ENCODE measurements around the gene CLEC20A. TPM values are rescaled to one million over a fixed set of nuclear protein-coding genes. Genes with fewer than 3 reads are reported as not detected.
A peak's percentile ranks its signal among the peaks of the same experiment; 100 is the strongest.

The CLEC20A gene
- 0.04 TPM for total RNA-seq
- polyA plus RNA-seq (ENCODE audit: insufficient read depth in 1 of 8, insufficient read length in 8 of 8, low replicate concordance in 1 of 8): under 1 TPM in 1 of 8 donors, not detected in 7; 0.16 TPM
- long read RNA-seq, donor 1: 0 reads
- long read RNA-seq, donor 2: 0 reads
- long read RNA-seq, donor 3: 0 reads
- long read RNA-seq, donor 4: 0 reads
- long read RNA-seq, donor 5: 0 reads
- long read RNA-seq, donor 6: 0 reads
- long read RNA-seq, donor 7: 0 reads
- long read RNA-seq, donor 8: 0 reads
- long read RNA-seq, donor 9: 0 reads
- long read RNA-seq, donor 10: 0 reads
- long read RNA-seq, donor 11: 0 reads

DNA sequence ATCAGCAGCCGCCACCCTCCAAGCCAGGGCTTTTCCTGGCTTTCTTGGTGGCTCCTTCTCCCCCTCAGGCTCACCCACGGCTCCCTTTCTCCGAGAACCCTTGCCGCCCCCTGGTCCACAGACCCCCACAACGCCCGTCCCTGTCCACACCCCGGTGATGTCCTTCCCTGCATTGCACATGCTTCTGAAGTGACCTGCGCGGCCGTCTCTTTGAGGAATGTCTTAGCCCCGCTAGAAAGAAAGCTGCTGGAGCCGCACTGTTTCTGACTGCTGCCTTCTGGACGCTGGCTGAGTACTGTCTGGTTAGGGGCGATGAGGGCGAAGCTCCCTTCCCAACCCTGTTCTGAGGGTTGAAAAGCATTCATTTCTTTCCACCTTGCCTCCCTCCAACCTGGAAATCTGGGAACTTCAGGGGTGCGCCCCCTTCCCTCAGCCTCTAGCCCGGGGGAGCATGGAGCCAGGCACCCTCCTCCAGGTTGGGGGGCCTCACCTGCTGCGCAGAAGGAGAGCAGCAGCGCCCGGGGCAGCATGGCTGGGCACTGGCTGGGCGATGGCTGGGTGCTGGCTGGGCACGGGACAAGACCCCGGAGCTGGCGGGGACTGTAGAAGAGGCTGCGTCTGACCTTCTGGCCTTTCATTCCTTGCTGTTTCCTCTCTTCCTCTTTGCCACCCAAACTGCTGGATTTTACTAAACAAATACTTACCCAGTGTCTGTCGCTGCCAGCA is at the start of gene CLEC20A:
Gene CLEC20A (minus strand): TSS at position 555 of the 726 bp plus-strand sequence. CDS start 25 bp downstream, at position 530.
- no peak for DNase-seq
- WGBS (ENCODE audit: insufficient coverage): 90% methylated on average over 21 of the region's 26 CpGs

DNA sequence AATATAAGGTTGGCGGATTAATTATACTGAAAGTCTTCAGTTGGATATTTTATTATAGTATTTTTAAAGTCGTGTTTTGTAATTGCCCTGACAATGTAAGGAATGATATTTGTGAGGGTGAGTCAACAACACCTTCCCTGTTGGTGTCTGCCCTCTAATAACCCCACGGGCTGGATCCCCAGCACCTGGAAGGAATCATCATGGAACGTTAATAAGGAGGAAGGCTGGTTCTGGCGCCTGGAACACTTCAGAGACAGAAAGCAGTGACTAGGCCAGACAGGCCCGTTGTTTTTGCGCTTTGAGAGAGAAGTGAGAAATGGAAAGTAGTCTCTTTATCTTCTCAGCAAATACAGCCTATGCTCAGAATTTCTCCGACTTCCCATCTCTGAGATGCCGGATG is 47.8 kb upstream of the CLEC20A start:
- Histone ChIP-seq H3K4me1 (ENCODE audit: control insufficient read depth, insufficient read depth, low read length) (peaks cover 31% of the 10 kb centered on the region), H3K36me3 (ENCODE audit: control insufficient read depth, insufficient read depth, low read length) (peaks cover 30% of the 10 kb centered on the region), H3K27me3 (ENCODE audit: control insufficient read depth, insufficient read depth, low read length) (no peaks in the 10 kb centered on the region), H3K27ac (ENCODE audit: low read length) (peak overlapping the region; percentile 55), H3K4me3 (ENCODE audit: low read length) (no peak overlapping the region), H3K9me3 (replicated peaks; ENCODE audit: control insufficient read depth, low read depth, low read length) (no peaks in the 10 kb centered on the region)
- 80% methylated on average over 2 of the region's 9 CpGs for WGBS (ENCODE audit: insufficient coverage)
- no peak for DNase-seq

More for the DNA sequence above, at the start of gene CLEC20A:
- Histone ChIP-seq H3K9me3 (replicated peaks; ENCODE audit: control insufficient read depth, low read depth, low read length) (no peaks in the 10 kb centered on the region), H3K36me3 (ENCODE audit: control insufficient read depth, insufficient read depth, low read length) (no peaks in the 10 kb centered on the region), H3K27ac (ENCODE audit: low read length) (no peak within 1 kb of the TSS), H3K4me3 (ENCODE audit: low read length) (no peak within 1 kb of the TSS), H3K27me3 (ENCODE audit: control insufficient read depth, insufficient read depth, low read length) (no peaks in the 10 kb centered on the region), H3K4me1 (ENCODE audit: control insufficient read depth, insufficient read depth, low read length) (no peaks in the 10 kb centered on the region)

GRCh38 chr1:178543290-178543607 is 46.5 kb upstream of the CLEC20A start:
- H3K27ac ChIP-seq (ENCODE audit: low read length): peak overlapping the region; percentile 93
- H3K27me3 ChIP-seq (ENCODE audit: control insufficient read depth, insufficient read depth, low read length): no peaks in the 10 kb centered on the region
- WGBS (ENCODE audit: insufficient coverage): 1% methylated on average over 9 of the region's 10 CpGs
- H3K4me3 ChIP-seq (ENCODE audit: low read length): peak overlapping the region; percentile 60
- peaks cover 27% of the 10 kb centered on the region for H3K36me3 ChIP-seq (ENCODE audit: control insufficient read depth, insufficient read depth, low read length)
- no peak for DNase-seq
- peaks cover 43% of the 10 kb centered on the region for H3K4me1 ChIP-seq (ENCODE audit: control insufficient read depth, insufficient read depth, low read length)
- H3K9me3 ChIP-seq (replicated peaks; ENCODE audit: control insufficient read depth, low read depth, low read length): no peaks in the 10 kb centered on the region

DNA sequence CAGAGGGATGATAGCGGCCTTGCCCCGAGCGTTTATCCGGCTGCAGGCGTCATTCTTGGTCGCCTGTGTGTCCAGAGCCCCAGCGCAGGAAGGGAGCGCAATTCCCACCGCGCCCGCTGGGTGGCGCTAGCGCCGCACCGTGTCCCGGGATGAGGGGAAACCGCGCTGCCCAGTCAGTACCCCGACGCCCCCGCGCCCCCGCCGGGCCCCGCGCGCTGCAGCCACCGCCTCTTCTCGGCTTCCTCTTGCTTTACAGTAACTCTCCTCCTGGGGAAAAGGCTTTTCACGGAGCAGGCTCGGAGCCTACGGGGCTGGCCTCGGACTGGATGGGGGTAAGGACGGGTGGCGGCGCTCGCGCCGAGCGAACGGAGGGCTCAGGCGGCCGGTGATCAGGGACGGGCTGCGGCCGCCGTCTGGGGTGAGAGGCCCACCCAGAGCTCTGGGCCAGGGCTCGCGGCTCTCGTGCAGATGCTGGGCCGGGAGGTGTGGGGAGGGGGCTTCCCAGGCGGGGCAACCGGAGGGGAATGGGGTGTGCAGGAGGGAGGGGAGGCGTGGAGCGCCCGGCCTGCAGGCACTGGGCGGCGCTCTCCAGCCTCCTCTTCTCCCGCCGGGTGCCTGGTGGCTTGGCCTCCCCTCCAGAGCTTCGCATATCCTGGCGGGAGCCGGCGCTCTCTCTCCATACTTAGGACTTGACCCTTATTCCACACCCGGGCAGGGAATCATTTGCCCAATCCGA is 46.0 kb upstream of the CLEC20A start:
- peak; percentile 96 for DNase-seq
- no peaks in the 10 kb centered on the region for H3K27me3 ChIP-seq (ENCODE audit: control insufficient read depth, insufficient read depth, low read length)
- peak overlapping the region; percentile 60 for H3K4me3 ChIP-seq (ENCODE audit: low read length)
- peaks cover 22% of the 10 kb centered on the region for H3K36me3 ChIP-seq (ENCODE audit: control insufficient read depth, insufficient read depth, low read length)
- H3K9me3 ChIP-seq (replicated peaks; ENCODE audit: control insufficient read depth, low read depth, low read length): no peaks in the 10 kb centered on the region
- WGBS (ENCODE audit: insufficient coverage): 0% methylated on average over 48 of the region's 66 CpGs
- H3K4me1 ChIP-seq (ENCODE audit: control insufficient read depth, insufficient read depth, low read length): peaks cover 48% of the 10 kb centered on the region
- H3K27ac ChIP-seq (ENCODE audit: low read length): peak overlapping the region; percentile 93

DNA sequence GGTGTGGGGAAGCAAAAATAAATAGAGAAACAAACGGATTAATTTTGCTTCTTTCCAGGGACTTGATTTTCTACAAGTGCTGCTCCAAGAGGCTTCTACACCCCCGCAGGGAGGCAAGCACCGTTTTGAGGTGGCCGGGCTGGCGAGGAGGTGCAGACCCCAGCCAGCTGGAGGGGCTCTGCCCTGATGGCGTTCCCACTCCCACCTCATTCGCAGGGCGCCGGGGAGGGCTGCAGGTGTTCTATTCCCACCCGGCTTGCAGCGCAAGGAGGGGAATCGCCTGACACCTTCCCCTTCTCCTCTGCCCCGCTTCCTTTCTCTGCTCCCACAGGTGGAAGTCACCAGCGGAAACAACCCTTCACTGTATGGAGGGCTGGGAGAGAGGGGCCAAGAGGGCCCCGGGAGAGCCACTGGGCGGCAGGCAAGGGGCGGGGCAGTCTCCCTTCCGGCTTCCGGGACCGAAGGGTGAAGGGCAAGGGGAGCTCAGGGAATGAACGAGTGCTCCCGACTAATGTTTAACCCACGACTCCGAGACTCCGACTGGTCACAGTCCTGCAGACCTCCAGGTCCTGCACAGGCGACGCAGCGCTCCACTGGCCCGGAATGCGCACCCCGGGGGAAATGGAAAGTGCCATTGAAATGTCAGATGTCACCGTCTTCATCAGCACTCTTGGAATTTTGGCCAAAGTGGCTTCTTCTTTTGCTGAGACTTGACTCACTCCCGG is 45.2 kb upstream of the CLEC20A start:
- 5% methylated on average over 30 of the region's 33 CpGs for WGBS (ENCODE audit: insufficient coverage)
- Histone ChIP-seq H3K27me3 (ENCODE audit: control insufficient read depth, insufficient read depth, low read length) (no peaks in the 10 kb centered on the region), H3K27ac (ENCODE audit: low read length) (peak overlapping the region; percentile 50), H3K36me3 (ENCODE audit: control insufficient read depth, insufficient read depth, low read length) (peaks cover 17% of the 10 kb centered on the region), H3K4me3 (ENCODE audit: low read length) (peak overlapping the region; percentile 60), H3K9me3 (replicated peaks; ENCODE audit: control insufficient read depth, low read depth, low read length) (no peaks in the 10 kb centered on the region), H3K4me1 (ENCODE audit: control insufficient read depth, insufficient read depth, low read length) (peaks cover 56% of the 10 kb centered on the region)
- DNase-seq: peak; percentile 39

- Histone ChIP-seq H3K9me3 (replicated peaks; ENCODE audit: control insufficient read depth, low read depth, low read length) (no peaks in the 10 kb centered on the region), H3K4me1 (ENCODE audit: control insufficient read depth, insufficient read depth, low read length) (peaks cover 62% of the 10 kb centered on the region), H3K27me3 (ENCODE audit: control insufficient read depth, insufficient read depth, low read length) (no peaks in the 10 kb centered on the region), H3K27ac (ENCODE audit: low read length) (no peak overlapping the region), H3K4me3 (ENCODE audit: low read length) (no peak overlapping the region), H3K36me3 (ENCODE audit: control insufficient read depth, insufficient read depth, low read length) (peaks cover 11% of the 10 kb centered on the region)
- 100% methylated on average over 1 of the region's 5 CpGs for WGBS (ENCODE audit: insufficient coverage)
- DNase-seq: no peak
Observed at GRCh38 chr1:178541379-178541778, 44.6 kb upstream of the CLEC20A start.

DNA sequence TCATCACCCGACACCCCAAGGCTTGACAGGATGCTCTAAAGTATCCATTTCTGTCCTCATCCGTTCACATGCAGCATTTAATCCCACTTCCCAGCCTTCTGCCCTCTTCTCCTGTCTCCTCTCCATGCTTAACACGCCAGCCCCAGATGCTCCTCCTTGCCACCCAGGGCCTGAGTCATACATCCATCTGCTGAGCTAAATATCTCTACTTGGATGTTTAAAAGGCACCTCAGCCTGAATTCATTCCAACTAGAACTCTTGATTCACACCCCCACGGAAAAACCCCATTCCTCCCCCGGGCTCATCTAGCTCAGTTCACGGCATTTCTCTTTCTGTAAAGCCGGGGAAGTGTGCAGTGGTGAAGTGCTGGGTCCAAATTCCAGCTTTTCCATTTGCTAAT is 43.9 kb upstream of the CLEC20A start:
- H3K36me3 ChIP-seq (ENCODE audit: control insufficient read depth, insufficient read depth, low read length): peaks cover 6% of the 10 kb centered on the region
- DNase-seq: no peak

GRCh38 chr1:178540204-178540603 is 43.4 kb upstream of the CLEC20A start:
- Histone ChIP-seq H3K9me3 (replicated peaks; ENCODE audit: control insufficient read depth, low read depth, low read length) (no peaks in the 10 kb centered on the region), H3K4me3 (ENCODE audit: low read length) (no peak overlapping the region), H3K4me1 (ENCODE audit: control insufficient read depth, insufficient read depth, low read length) (peaks cover 58% of the 10 kb centered on the region), H3K27me3 (ENCODE audit: control insufficient read depth, insufficient read depth, low read length) (no peaks in the 10 kb centered on the region), H3K36me3 (ENCODE audit: control insufficient read depth, insufficient read depth, low read length) (peaks cover 2% of the 10 kb centered on the region), H3K27ac (ENCODE audit: low read length) (no peak overlapping the region)
- WGBS (ENCODE audit: insufficient coverage): 100% methylated on average over 1 of the region's 6 CpGs
- no peak for DNase-seq

More for the DNA sequence above, 43.9 kb upstream of the CLEC20A start:
- H3K4me3 ChIP-seq (ENCODE audit: low read length): no peak overlapping the region
- no peak overlapping the region for H3K27ac ChIP-seq (ENCODE audit: low read length)
- H3K4me1 ChIP-seq (ENCODE audit: control insufficient read depth, insufficient read depth, low read length): peaks cover 62% of the 10 kb centered on the region
- 68% methylated on average over 3 of the region's 7 CpGs for WGBS (ENCODE audit: insufficient coverage)
- H3K9me3 ChIP-seq (replicated peaks; ENCODE audit: control insufficient read depth, low read depth, low read length): no peaks in the 10 kb centered on the region
- no peaks in the 10 kb centered on the region for H3K27me3 ChIP-seq (ENCODE audit: control insufficient read depth, insufficient read depth, low read length)

DNA sequence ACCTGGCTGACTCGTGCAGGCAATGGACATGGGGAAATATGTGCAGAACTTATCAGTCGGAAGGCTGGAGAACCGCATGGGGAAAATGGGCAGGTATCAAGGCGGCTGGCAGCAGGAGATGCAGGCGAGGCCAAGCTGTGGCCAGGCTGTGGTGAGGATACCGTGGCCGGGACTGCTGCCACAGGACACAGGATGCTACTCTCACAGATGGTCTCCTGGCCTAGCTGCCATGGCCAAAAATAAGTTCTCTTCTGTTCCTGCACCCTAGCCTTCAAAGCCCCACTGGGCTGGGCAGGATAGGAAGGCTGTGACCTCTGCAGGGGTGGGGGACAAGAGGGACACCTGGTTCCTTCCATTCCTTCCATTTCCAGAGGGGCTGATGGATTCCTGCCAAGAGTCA is 42.5 kb upstream of the CLEC20A start:
- Histone ChIP-seq H3K9me3 (replicated peaks; ENCODE audit: control insufficient read depth, low read depth, low read length) (no peaks in the 10 kb centered on the region), H3K4me1 (ENCODE audit: control insufficient read depth, insufficient read depth, low read length) (peaks cover 51% of the 10 kb centered on the region), H3K27ac (ENCODE audit: low read length) (no peak overlapping the region), H3K4me3 (ENCODE audit: low read length) (no peak overlapping the region), H3K36me3 (ENCODE audit: control insufficient read depth, insufficient read depth, low read length) (no peaks in the 10 kb centered on the region), H3K27me3 (ENCODE audit: control insufficient read depth, insufficient read depth, low read length) (no peaks in the 10 kb centered on the region)
- DNase-seq: no peak
- WGBS (ENCODE audit: insufficient coverage): 70% methylated on average over 5 of the region's 7 CpGs

Measured in muscle of leg (tissue), 16 donors.